Upper lobe of left lung (tissue), 4 donors: ENCODE data around the gene CALML5.

Experiments
- POLR2A ChIP-seq, 4 donors: fragments of 450-650 bp; IDR thresholded peaks; one replicate each; pipeline ENCODE4 v1.5.1; 2016 to 2017; ENCODE audit warnings: antibody characterized with exemption in 4 of 4, mild to moderate bottlenecking in 2 of 4
- TF ChIP-seq, protein P1 (sequence below), 6 experiments: fragments of 450-650 bp in 4 of 6; fragments of 200-600 bp in 2 of 6; sonication (generic) in 2 of 6; IDR thresholded peaks; one replicate each; pipeline ENCODE4 v1.5.1; 2016 to 2019; ENCODE audit warnings: antibody characterized with exemption in 6 of 6

DNA sequence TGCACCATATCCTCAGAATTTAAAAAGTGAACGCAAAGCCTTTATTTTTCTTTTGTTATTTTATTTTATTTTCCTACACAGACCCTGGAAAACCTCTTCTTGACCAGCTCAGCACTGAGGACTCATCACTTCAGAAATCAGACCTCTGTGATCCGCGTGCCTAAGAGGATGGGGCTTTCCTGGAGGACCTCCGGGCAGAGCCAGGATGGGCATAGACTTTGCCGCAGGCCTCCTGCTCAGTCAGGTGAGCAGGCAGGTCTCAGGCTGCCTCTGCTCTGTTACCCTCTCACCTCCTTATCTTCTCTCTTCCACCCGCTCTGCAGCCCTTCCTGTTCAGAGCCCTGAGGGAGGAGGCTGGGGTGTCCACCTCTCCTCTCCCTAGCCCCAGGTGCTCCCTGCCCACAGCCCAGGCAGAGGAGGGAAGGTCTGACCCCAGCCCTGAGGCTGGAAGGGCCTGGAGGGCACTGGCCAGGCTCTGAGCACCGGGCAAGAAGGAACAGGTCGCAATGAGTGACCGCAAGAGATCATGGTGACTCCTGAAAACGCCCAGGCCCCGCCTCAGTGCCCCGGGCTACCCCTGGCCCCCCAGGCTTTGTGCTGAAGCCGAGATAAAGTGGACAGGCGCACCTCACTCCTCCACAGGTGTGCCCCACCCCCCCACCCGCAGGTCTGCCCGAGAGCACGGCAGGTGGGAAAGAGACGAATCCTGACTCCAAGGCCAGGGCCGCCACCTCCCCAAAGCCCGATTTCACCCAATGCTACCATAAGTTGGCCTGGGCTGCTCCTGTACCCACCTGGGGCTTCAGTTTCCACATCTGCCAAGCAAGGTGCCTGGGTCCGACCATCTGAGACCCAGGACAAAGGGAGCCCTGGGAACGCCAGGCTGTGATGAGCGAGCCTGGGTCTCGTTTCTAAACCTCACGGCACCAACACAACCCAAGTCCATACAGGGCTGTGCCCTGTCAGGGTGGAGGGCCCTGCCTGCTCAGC lies 2.8 kb downstream of the CALML5 start:
- TF ChIP-seq, protein P1, sequence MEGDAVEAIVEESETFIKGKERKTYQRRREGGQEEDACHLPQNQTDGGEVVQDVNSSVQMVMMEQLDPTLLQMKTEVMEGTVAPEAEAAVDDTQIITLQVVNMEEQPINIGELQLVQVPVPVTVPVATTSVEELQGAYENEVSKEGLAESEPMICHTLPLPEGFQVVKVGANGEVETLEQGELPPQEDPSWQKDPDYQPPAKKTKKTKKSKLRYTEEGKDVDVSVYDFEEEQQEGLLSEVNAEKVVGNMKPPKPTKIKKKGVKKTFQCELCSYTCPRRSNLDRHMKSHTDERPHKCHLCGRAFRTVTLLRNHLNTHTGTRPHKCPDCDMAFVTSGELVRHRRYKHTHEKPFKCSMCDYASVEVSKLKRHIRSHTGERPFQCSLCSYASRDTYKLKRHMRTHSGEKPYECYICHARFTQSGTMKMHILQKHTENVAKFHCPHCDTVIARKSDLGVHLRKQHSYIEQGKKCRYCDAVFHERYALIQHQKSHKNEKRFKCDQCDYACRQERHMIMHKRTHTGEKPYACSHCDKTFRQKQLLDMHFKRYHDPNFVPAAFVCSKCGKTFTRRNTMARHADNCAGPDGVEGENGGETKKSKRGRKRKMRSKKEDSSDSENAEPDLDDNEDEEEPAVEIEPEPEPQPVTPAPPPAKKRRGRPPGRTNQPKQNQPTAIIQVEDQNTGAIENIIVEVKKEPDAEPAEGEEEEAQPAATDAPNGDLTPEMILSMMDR (IDR thresholded peaks at IDR 0.05) = no peak
- TF ChIP-seq POLR2A (IDR thresholded peaks at IDR 0.05) = no peak
